GM18907 (cell line): ENCODE measurements around the gene ATP8B3.

ENCODE experiments used
- ATAC-seq: cut with Tn5 transposase; IDR thresholded peaks from one replicate; pipeline ENCODE4 v1.9.1; 2021; ENCODE audit warnings: mild to moderate bottlenecking, moderate library complexity; ENCODE audit not compliant: unreplicated experiment

The ATP8B3 gene

GRCh38 chr19:1758959-1759903 is 52.8 kb downstream of the ATP8B3 start:
- ATAC-seq = no peak

DNA sequence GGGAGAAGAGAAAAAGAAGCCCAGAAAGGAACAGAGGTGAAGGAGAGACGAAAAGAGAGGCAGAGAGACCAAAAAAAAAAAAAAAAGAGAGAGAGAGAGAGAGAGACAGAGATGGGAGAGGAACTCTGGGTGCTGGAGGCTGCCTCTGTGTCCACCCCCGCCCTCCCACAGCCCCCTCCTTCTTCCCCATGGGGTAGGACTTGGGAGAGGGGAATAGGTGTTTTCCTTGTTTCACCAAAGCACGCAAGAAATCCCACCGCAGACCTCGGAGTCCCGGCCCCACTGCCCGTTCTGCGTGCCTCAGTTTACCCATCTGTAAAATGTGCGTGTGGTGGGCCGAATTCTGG is 53.9 kb downstream of the ATP8B3 start:
- no peak for ATAC-seq

DNA sequence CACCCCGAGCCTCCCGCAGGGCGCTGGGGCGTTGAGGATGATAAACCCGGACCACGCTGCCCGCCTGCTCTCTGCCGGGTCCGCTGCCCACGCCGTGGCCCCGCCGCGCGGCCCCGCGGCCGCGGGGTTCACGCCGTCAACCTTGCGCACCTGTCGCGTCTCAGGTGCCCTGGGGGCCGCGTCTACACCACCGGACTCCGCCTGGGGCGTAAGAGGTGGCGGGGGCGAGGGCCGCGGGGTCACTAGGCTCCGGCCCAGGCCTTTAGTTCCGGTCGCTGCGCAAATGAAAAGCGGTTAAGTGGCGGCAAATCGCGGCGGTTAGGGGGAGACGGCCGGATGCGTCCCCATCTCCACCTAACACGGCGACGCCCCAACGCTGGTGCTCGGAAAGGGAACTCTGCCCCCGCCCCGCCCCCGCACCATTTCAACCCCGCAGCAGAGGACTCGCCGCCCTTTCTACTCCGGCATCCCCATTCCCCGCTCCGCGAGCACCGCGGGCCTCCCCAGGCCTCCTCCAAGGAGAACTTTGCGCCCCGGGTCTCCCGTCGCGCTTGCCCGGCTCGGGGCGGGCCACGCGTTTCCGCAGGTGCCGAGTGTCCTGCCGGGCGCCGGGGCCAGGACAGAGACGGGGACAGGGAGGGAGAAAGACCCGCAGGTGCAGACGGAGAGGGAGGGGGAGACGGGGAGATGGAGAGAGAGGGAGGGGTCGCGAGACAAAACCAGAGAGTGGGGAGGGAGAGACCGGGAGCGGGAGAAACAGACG is 54.4 kb downstream of the ATP8B3 start:
- ATAC-seq = no peak

- no peak for ATAC-seq
Observed at GRCh38 chr19:1756705-1757465, 55.2 kb downstream of the ATP8B3 start.

DNA sequence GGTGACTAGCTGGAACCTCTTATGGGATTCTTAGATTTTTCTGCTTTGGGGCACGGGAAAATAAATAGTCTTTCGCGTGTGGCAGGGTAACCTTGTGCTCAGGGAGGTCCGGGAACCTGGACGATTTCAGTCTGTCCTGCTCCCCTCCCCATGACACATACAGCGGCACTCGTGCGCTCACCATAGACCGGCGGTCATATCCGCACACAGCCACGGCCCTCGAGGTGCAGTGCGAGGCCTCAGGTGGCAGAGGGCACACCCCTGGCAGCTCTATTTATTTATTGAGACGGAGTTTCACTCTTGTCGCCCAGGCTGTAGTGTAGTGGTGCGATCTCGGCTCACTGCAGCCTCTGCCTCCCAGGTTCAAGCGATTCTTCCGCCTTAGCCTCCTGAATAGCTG is 55.8 kb downstream of the ATP8B3 start:
- no peak for ATAC-seq

- no peak for ATAC-seq
Observed at GRCh38 chr19:1755467-1756171, 56.5 kb downstream of the ATP8B3 start.

- ATAC-seq = no peak
Observed at GRCh38 chr19:1754636-1755466, 57.2 kb downstream of the ATP8B3 start.

DNA sequence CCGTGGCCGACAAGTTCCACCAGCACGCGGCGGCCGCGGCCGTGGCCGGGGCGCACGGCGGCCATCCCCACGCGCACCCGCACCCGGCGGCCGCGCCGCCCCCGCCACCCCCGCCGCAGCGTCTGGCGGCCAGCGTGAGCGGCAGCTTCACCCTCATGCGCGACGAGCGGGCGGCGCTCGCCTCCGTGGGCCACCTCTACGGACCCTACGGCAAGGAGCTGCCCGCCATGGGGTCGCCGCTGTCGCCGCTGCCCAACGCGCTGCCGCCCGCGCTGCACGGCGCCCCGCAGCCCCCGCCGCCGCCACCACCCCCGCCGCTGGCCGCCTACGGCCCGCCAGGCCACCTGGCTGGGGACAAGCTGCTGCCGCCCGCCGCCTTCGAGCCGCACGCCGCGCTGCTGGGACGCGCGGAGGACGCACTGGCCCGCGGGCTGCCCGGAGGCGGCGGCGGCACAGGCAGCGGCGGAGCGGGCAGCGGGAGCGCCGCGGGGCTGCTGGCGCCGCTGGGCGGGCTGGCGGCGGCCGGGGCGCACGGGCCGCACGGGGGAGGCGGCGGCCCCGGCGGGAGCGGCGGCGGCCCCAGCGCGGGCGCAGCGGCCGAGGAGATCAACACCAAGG is 57.9 kb downstream of the ATP8B3 start:
- no peak for ATAC-seq

DNA sequence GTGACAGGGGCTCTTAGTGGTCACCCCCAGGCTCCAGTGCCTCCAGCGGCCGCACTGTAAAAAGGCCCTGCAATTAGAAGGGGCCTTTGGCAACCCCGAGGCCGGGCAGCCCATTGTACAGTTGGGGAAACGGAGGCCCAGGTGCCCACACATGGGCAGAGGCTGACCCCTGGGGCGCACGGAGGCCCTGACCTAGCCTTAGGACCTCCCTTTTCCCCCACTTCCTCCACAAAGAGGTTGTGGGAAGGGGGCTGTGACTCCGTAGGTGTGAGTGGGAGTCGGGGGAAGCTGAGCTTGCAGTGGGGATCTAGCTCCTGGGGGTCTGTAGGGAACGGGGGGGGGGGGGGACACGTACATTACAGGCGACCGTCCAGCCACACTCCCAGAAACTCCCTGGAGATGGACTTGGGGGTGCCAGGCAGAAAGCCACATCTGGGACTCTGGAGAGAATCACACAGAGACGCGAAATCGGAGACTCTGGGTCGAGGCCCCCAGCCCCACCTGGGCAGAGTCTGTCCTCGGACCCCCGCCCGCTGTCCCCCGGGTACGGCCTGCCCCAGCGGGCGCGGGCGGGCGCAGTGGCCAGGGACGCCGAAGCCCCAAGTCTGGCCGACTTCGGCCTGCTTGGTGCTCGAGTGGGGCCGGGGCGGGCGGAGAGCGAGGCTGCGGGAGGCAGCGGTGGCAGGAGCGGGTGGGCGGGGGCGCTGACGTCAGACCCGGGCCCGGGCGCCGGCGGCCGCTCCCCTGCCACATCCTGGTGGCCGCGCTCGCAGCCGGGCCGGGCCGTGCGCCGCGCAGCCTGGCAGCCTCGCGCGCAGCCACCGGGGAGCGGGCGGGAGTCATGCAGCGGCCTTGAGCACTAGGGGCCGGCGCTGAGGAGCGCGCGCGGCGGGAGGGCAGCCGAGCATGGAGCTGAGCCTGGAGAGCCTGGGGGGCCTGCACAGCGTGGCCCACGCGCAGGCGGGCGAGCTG is 59.0 kb downstream of the ATP8B3 start, which contains the start of gene ONECUT3:
TSS of gene ONECUT3 (plus strand) at position 750 of the 972 bp plus-strand sequence. CDS start at position 907, 157 bp downstream.
- no peak for ATAC-seq

GRCh38 chr19:1752009-1752756 is 59.9 kb downstream of the ATP8B3 start:
- ATAC-seq = no peak

GRCh38 chr19:1751367-1752008 is 60.6 kb downstream of the ATP8B3 start:
- ATAC-seq = no peak

GRCh38 chr19:1750343-1751021 is 61.6 kb downstream of the ATP8B3 start:
- no peak for ATAC-seq

DNA sequence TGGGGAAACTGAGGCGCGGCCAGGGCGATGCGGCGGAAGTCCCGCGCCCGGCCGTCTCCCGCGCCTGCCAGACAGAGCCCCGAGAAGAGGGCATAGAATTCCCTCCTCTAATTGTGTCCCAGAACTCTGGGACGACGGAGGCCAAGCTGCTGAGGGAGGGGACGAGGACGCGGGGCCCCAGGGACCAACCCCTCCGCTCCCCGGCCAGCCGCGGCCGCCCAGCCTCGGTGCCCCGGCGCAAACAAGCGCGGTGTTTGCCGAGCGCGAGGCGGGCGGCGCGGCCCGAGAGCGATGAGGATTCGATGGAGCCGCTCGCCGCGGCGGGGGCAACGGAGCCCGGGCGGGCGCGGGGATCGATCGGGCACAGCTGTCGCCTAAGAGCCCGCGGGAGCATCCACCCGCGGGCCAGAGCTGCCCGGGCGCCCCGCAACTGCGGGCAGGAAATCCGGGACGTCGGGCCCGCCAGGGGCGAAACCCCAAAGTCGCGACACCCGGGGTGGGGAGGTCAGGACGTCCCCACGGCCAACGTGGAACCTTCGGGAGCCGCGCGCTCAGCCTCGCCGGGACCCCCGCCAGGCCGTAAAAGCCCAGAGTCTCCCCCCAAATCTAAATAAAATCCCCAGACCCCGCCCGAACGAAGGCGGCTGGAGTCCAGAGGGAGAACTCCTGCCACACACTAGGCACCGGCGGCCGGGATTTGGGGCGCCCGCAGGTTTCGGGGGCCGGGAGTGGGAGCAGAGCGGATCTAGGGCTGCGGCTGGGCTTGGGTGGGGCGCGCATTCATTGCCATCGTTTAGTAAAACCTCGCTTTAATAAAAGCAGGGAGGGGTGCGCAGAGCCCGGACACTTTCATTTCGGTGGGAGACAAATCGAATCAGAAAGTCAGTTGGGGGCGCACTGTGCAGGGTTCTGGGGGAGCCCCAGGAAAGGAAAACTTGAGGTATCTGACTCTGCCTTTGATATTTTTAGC is 62.4 kb downstream of the ATP8B3 start:
- ATAC-seq = no peak

DNA sequence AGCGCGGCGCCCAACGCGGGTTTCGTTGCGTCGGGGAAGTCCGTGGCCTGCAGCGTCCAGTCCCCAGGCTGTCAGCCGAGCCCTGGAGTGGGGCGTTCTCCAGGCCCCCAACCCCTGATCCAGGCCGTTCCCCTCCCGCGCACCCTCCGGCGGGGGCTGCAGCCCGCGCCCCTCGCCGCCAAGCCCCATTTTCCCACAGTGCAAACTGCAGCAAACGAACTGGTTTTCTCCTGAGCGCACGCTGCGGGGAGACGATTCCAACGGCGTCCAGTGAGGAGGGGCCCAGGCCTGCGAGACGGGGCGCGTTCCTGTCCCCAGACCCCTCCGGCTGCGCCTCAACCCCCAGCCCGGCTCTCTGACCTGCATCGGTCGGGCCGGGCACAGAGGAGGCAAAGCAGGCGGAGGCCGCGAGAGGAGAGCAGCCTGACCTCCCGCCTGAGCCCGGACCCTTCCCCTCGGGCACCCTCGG is 63.2 kb downstream of the ATP8B3 start:
- no peak for ATAC-seq
